Measurements from ENCODE around the gene NF1.
"Not testable (repeated sequence)": the region's sequence is repeated elsewhere in the genome, so short reads cannot be mapped to it uniquely, and the experiment has no call there.

NF1 gene, protein sequence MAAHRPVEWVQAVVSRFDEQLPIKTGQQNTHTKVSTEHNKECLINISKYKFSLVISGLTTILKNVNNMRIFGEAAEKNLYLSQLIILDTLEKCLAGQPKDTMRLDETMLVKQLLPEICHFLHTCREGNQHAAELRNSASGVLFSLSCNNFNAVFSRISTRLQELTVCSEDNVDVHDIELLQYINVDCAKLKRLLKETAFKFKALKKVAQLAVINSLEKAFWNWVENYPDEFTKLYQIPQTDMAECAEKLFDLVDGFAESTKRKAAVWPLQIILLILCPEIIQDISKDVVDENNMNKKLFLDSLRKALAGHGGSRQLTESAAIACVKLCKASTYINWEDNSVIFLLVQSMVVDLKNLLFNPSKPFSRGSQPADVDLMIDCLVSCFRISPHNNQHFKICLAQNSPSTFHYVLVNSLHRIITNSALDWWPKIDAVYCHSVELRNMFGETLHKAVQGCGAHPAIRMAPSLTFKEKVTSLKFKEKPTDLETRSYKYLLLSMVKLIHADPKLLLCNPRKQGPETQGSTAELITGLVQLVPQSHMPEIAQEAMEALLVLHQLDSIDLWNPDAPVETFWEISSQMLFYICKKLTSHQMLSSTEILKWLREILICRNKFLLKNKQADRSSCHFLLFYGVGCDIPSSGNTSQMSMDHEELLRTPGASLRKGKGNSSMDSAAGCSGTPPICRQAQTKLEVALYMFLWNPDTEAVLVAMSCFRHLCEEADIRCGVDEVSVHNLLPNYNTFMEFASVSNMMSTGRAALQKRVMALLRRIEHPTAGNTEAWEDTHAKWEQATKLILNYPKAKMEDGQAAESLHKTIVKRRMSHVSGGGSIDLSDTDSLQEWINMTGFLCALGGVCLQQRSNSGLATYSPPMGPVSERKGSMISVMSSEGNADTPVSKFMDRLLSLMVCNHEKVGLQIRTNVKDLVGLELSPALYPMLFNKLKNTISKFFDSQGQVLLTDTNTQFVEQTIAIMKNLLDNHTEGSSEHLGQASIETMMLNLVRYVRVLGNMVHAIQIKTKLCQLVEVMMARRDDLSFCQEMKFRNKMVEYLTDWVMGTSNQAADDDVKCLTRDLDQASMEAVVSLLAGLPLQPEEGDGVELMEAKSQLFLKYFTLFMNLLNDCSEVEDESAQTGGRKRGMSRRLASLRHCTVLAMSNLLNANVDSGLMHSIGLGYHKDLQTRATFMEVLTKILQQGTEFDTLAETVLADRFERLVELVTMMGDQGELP (N-terminal part only)

DNA sequence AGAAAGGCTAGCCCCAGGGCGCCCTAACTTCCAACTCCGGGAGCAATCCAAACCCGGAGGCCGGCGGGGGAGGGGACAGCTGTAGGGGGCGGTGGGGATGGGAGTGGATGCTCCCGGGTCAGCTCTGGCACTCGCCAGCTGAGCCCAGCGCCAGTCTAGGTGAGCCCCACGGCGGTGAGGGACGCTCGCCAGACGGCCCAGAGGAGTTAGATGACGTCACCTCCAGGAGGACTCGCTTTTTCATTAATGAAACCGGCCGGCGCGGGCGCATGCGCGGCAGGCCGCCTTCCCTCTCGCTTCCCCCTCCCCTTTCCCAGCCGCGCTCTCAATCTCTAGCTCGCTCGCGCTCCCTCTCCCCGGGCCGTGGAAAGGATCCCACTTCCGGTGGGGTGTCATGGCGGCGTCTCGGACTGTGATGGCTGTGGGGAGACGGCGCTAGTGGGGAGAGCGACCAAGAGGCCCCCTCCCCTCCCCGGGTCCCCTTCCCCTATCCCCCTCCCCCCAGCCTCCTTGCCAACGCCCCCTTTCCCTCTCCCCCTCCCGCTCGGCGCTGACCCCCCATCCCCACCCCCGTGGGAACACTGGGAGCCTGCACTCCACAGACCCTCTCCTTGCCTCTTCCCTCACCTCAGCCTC, at the start of gene NF1:
Gene NF1 (plus strand): TSS at position 378 of the 636 bp plus-strand sequence. CDS start 333 bp downstream, outside the sequence.
- peak; percentile 60 to 84 (median 72) for DNase-seq (ENCODE audit: low read depth in 4 of 4, low spot score in 1 of 4)

DNA sequence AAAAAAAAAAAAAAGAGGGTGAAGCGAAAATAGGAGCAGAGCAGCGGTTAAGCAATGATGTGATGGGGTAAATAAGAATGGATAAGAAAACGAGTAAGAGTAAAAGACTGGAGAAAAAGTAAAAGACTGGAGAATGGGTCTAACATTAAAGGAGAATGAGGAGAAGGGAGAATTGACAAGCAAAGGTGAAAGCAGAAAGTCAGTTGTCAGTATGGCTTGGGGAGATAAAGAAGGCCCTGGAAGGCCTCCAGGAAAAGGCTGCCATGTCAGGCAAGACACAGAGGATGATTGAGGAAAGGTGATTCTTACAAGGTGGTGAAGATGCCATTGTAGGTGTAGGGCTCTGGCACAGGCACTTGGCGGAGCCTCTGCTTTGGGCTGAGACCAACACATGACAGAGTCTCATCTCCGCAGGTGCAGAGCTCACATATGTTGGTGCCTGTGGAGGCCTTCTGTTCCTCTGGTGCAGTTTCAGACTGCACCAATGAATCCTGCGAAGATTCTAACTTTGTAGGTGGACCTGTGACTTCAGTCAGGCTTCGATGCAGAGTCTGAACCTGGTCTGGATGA, 47.8 kb upstream of the NF1 start:
- DNase-seq (ENCODE audit: low read depth in 4 of 4, low spot score in 1 of 4): not testable (repeated sequence)

DNA sequence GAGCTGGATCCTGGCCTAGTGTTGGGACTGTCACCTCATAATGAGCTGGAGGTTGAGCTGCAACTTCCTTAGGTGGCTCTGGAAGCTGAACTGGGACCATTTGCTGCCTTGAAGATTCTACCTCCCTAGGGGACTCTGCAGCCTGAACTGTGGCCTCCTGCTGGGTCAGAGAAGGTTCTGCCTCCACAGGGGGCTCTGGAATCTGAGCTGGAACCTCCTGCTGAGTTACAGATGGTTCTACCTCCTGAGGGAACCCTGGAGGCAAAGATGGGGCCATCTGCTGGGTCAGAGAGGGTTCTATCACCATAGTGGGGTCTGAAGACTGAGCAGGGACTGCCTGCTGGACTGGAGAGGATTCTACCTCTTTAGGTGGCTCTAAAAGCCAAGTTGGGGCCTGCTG, 46.6 kb upstream of the NF1 start:
- DNase-seq (ENCODE audit: low read depth in 4 of 4, low spot score in 1 of 4): no peak

DNA sequence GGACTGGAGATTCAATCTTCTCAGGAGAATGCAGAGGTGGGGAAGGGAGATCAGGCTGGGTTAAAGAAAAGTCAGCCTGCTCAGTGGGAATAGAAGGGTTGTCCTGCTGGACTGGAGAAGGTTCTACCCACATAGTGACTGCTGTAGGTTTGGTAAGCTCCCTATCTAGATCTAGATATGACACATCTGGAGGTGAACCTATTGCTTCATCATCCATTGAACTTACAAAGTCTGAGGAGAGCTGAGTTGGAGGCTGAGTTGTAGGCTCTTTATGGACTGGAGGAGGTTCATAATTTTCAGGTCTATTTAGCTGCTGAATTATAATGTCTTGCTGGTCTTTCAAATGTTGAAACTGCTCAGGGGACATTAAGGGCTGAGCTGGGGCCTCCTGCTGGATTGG, 46.0 kb upstream of the NF1 start:
- no peak for DNase-seq (ENCODE audit: low read depth in 4 of 4, low spot score in 1 of 4)

DNA sequence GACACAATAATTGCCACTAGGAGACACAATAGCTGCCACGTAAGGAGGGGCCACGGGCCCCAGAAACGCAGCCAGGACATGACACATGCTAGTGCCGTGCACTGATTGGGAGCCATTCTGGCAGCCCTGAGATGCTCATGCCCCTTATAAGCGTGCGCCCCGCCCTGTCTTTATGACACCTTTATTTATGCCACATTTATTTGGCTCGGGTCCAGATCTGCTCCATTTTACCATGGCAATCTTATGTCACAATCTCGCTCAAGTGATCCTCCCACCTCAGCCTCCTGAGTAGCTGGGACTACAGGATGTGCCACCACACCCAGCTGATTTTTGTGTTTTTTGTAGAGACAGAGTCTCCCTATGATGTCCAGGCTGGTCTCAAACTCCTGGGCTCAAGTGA, 43.8 kb upstream of the NF1 start:
- DNase-seq (ENCODE audit: low read depth in 4 of 4, low spot score in 1 of 4): no peak

DNA sequence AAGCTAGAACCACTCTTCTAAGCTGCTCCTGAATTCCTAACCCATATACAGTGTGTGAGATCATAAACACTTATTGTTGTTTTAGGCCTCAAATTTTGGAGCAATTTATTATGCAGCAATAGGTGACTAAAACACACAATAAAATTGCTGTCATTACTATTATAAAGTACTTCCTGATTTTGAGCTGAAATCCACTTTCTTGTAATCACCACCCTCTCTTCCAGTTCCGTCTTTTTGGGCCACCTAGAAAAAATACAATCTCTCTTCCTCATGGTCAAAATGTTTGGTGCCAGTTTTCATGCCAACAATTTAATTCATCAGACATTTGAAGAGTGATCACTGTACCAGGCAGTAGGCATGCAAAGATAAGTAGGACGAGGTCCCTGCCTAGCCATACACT, 43.3 kb upstream of the NF1 start:
- no peak for DNase-seq (ENCODE audit: low read depth in 4 of 4, low spot score in 1 of 4)

DNA sequence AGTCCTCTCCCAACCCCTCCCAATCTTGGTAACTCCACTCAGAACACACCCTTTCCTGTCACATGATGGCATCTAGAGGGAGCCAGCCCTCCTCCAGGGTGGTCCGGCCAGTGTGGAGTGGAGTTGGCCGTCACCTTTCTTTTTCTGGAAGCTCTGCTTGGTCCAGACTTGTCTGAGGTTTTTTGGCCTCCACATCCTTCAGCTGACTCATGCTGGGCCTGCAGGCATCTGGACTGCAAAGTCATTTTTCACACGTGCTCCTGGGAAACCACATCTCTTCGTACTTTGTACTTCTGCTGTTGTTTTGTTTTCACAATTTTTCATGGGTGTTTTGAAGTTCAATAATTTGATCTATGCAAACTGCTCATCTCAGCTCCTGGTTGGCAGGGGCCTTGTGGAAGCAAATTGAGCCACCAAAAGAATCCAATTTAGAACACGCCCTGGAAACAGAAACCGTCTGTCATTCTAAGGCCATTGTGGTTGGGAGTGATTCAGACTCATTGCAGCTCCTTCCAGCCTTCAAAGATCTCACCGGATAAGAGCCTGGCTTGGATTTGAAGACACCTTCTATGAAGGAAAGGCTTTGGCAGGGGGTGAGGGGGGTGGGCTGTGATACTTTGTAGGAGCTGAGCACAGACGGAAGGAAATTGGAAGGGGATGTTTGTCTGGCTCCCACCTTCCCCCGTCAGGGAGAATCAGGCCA, 42.4 kb upstream of the NF1 start:
- DNase-seq (ENCODE audit: low read depth in 4 of 4, low spot score in 1 of 4): no peak

DNA sequence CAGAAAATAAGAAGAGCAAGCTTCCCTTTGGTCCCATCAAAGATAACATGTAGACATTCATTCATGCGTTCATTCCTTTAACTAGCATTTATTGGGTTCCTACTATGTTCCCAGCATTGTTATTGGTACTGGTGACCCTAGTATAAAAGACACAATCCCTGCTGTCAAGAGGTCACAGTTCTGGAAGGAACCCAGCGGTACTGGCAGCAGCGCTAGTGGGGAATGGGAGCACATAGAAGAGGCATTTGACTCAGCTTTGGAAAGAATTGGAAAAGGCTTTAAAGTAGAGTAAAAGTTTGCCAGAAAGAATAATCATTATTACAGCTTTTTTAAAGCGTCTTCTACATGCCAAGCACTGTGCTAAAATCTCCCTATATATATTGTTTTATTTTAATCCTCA, 41.7 kb upstream of the NF1 start:
- no peak for DNase-seq (ENCODE audit: low read depth in 4 of 4, low spot score in 1 of 4)

DNA sequence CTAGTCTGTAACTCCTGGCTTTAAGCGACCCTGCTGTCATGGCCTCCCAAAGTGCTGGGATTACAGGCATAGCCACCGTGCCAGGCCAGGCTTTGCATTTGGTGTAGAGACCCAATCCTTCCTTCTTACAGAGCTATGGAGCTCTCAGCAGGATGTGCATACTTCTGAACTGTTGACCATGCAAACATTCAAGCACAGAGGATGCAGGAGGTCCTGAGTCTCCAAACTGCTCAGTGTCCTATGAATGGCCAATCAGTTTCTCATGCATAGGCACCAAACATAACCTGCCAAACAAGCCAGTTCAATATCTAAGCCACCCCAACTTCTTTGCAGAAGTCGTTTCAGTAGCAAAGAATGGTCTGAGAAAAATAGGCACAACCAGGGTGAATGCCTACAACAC, 40.0 kb upstream of the NF1 start:
- DNase-seq (ENCODE audit: low read depth in 4 of 4, low spot score in 1 of 4): no peak

DNA sequence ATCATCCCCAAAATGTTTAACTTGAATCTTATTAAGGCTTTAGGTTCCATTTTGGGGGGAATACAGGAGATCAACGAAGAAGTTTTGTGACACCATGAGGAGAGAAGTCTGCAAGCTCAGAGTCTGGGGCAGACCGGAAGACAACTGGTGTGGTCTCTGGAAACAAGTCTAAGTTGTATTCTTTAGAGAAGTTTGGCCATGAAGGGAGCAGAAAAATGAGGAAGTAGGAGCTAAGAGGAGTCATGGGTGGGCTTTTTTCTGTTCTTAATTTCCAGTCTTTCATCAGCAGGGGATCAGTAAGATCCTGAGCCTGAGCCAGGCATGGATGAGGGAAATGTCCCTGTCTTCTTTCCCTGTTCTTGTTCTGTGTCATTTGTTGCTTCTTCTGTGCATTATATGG, 35.8 kb upstream of the NF1 start:
- DNase-seq (ENCODE audit: low read depth in 4 of 4, low spot score in 1 of 4): no peak

DNA sequence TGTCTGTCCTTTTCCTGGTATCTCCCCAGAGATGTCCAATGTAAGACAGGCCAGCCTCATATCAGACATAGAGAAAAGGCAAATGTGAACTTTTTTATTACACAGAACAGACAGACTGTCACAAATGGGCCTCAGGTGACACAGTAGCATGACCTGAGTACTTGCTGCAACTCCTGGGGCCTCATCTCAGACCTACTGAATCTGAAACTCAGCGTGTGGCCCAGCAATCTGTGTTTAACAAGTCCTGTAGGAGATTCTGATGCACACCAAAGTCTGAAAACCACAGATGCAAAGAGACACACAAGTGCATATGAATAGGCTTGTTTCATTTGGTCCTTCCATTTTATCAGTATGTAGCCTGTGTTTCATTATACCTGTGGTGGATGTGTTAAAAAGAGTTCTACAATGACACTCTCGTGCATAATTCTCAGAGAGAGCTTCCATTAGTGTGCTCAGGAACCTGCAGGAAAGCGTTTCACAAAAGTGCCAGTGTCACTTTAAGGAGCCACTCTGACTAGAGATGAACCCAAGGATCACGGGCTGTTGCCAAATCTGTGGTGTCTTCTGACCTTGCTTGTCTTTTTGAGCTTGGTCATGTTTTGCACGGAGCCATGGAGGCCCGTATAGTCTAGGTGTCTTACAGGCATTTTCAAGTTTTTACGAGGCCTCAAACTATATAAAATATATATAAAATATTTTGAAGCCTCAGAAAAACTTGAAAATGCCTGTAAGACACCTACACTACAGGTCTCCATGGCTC, 33.8 kb upstream of the NF1 start:
- DNase-seq (ENCODE audit: low read depth in 4 of 4, low spot score in 1 of 4): no peak

DNA sequence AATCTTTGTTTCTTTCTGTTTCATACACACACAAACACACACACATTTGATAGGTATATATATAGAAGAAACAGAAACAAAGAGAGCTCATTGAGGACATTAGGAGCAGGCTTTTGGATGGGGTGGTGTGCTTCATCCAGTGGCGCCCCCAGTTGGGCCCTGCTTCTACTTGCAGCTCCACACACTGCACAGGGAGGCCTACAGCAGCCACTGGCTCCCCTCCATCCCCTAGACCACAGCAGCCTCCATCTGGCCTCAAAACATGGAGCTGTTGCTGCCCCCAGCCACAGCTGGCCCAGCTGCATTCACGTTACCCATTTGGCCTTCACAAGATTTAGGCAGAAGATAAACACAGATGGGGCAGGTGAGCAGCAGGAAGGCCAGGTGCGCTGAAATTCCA, 33.1 kb upstream of the NF1 start:
- peak in 1 of 4 experiments; percentile 4 for DNase-seq (ENCODE audit: low read depth in 4 of 4, low spot score in 1 of 4)

DNA sequence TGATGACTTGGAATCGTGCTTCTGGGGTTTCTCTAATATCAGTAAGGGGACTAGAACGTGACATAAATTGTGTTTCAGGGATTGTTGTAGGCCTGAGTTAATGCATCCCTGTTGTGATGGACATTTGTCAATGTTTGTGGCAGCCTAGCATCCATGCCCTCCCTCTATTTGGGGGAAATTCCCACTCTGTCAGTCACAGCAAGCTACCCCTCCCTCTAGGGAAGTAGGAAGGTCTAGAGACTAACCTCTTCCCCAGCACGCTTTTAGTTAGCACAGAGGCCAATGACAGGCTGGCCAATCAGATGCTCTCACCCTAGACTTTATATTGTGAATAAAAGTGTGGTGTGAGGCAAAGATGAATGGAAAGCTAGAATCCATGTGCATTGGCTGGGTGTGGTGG, 32.4 kb upstream of the NF1 start:
- no peak for DNase-seq (ENCODE audit: low read depth in 4 of 4, low spot score in 1 of 4)

DNA sequence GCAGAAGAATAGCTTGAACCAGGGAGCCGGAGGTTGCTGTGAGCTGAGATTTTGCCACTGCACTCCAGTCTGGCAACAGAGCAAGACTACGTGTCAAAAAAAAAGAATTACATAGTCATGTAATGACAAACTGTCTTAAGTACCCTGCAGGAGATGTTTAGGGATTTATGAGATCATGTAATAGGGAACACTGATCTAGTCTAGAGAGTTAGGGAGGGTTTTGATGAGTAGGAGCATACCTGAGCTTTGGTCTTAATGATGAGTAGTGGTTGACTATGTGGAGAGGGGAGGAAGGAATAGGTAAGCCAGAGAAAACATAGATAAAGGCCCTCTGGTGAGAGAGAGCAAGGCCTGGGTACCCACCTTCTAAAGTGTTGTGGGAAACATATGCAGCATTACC, 30.1 kb upstream of the NF1 start:
- DNase-seq (ENCODE audit: low read depth in 4 of 4, low spot score in 1 of 4): no peak

DNA sequence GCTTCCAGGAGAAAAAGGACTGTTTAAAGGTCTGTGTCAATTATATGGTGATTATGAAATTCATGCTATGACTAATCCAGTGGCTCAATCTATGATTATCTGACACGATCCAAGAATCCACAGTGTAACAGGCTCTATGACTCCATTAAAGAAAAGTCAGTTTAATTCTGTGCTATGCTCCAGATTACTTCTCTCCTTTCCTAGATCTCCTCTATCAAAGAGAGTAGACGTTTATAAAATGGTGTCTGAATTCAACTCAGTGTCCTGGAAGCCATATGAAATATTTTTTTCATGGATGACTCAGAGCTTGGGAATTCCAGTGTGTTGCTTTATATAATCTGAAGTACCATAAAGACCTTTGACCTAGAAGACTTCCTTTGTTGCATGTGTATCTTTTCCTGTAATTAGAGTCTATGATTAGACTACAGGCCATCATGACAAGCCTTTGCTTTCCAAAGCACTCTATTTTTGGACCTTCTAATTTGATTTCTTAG, 27.0 kb upstream of the NF1 start:
- no peak for DNase-seq (ENCODE audit: low read depth in 4 of 4, low spot score in 1 of 4)

DNA sequence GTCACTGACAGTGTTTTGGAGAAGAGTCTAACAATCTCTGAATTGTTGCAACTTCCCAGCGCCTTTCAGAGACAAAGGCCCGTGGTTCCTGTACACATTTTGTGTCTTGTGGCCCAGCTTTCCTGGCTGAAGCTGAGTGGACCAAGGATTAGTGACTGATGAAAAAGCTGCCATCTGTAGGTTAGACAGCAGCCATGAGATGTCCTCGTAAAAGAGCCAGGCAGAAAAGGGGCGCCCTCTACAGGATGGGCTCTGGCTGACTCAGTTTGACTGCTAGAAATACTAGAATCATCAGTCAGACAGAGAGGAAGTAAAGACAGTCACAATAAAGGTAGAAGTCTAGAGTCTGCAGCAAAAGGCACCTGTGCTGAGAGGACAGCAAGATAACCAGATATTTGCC, 26.5 kb upstream of the NF1 start:
- peak in 3 of 4 experiments; percentile 10 to 45 (median 10) for DNase-seq (ENCODE audit: low read depth in 4 of 4, low spot score in 1 of 4)

DNA sequence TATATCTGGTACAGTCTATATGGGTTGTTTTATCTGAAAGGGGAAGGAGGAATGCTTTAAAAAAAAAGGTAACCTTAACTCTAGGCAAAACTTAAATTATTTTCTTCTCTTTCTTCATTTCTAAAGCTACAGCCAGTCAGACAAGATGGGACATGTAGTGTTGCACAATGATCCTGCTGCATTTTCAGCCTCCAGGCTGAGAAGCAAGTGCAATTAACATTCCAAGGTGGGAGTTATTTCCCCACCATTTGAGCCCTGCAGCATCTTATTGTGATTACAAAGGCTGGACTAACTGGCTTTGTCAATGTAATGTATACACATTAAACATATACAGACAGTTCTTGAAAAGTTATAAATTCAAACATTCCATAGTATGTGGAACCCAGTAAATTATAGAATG, 22.6 kb upstream of the NF1 start:
- no peak for DNase-seq (ENCODE audit: low read depth in 4 of 4, low spot score in 1 of 4)

DNA sequence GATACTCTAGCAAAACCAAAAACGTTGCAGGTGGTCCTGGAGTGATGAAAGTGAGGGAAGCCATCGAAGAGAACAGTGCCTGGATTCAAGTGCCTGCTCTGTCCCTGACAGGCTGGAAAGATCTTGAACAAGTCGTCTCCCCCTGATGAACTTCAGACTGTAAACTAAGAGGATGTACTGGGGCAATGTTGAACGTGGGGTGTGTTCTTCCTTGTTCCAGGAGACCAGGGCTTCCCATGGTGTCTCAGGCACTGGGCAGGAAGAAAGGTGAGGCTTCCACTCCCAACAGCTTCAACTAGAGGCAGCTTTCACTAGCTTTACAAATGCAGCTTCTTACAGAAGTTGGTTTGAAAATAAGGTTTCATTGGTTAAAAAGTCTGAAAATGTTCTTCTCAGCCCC, 21.4 kb upstream of the NF1 start:
- no peak for DNase-seq (ENCODE audit: low read depth in 4 of 4, low spot score in 1 of 4)
